Astrocyte (in vitro differentiated cells and primary cell): ENCODE measurements around the gene ZFPM1. TPM values are rescaled to one million over a fixed set of nuclear protein-coding genes. Genes with fewer than 3 reads are reported as not detected.
A peak's percentile ranks its signal among the peaks of the same experiment; 100 is the strongest.

Source experiments
- DNase-seq: peaks from one replicate; pipeline ENCODE4 v3.0.0-alpha.2; 2010; ENCODE audit warnings: low read depth
- FAIRE-seq: peaks from 2 replicates; lab custom pipeline; 2011; peaks lifted over from hg19 to GRCh38; lab: Jason Lieb, UNC
- H2AFZ ChIP-seq: 2 replicates; pipeline ENCODE4 v1.6.0; 2012; ENCODE audit warnings: low read depth, low read length, inconsistent platforms
- H3K27ac ChIP-seq: 2 replicates; pipeline ENCODE4 v1.5.1; 2011; ENCODE audit warnings: low read depth, low read length, inconsistent platforms
- H3K27me3 ChIP-seq: 2 replicates; pipeline ENCODE4 v1.6.0; 2011; ENCODE audit warnings: low read length, inconsistent platforms; ENCODE audit not compliant: insufficient read depth
- H3K36me3 ChIP-seq: 2 replicates; pipeline ENCODE4 v1.5.1; 2011; ENCODE audit warnings: low read length, inconsistent platforms; ENCODE audit not compliant: insufficient read depth
- H3K4me1 ChIP-seq: 2 replicates; pipeline ENCODE4 v1.5.1; 2011; ENCODE audit warnings: low read length, inconsistent platforms; ENCODE audit not compliant: insufficient read depth
- H3K4me2 ChIP-seq: 2 replicates; pipeline ENCODE4 v1.6.0; 2012; ENCODE audit warnings: low read length, inconsistent platforms
- H3K4me3 ChIP-seq: 2 replicates; pipeline ENCODE4 v1.5.1; 2011; ENCODE audit warnings: low read depth, mild to moderate bottlenecking, low read length, inconsistent platforms; ENCODE audit not compliant: insufficient read depth
- H3K79me2 ChIP-seq: 2 replicates; pipeline ENCODE4 v1.6.0; 2012; ENCODE audit warnings: mild to moderate bottlenecking, low read length, inconsistent platforms; ENCODE audit not compliant: insufficient read depth
- H3K9ac ChIP-seq: 2 replicates; pipeline ENCODE4 v1.6.0; 2012; ENCODE audit warnings: mild to moderate bottlenecking, low read length, inconsistent platforms
- H3K9me3 ChIP-seq: 2 replicates; pipeline ENCODE4 v1.5.1; 2012; ENCODE audit warnings: low read depth, mild to moderate bottlenecking, low read length, inconsistent platforms; ENCODE audit not compliant: insufficient read depth
- H4K20me1 ChIP-seq: 2 replicates; pipeline ENCODE4 v1.6.0; 2012; ENCODE audit warnings: low read length, inconsistent platforms; ENCODE audit not compliant: insufficient read depth
- H3K27ac Mint-ChIP-seq: one replicate; pipeline ENCODE4 v1.8.0; 2021; ENCODE audit warnings: mild to moderate bottlenecking, mixed read lengths; ENCODE audit not compliant: unreplicated experiment
- H3K27me3 Mint-ChIP-seq: one replicate; pipeline ENCODE4 v1.8.0; 2021; ENCODE audit warnings: low read depth, mixed read lengths; ENCODE audit not compliant: unreplicated experiment
- H3K36me3 Mint-ChIP-seq: one replicate; pipeline ENCODE4 v1.8.0; 2021; ENCODE audit warnings: low read depth, mixed read lengths; ENCODE audit not compliant: unreplicated experiment
- H3K4me1 Mint-ChIP-seq: one replicate; pipeline ENCODE4 v1.8.0; 2021; ENCODE audit warnings: low read depth, mixed read lengths; ENCODE audit not compliant: unreplicated experiment
- H3K4me3 Mint-ChIP-seq: one replicate; pipeline ENCODE4 v1.8.0; 2021; ENCODE audit warnings: mild to moderate bottlenecking, moderate library complexity, mixed read lengths; ENCODE audit not compliant: unreplicated experiment
- H3K9me3 Mint-ChIP-seq: one replicate; pipeline ENCODE4 v1.8.0; 2021; ENCODE audit warnings: mild to moderate bottlenecking, mixed read lengths; ENCODE audit not compliant: unreplicated experiment
- CTCF ChIP-seq: IDR thresholded peaks from 2 replicates; pipeline ENCODE4 v1.5.1; 2011; ENCODE audit warnings: low read depth, mild to moderate bottlenecking, inconsistent platforms, low read length, moderate library complexity; ENCODE audit not compliant: insufficient read depth
- EZH2 ChIP-seq: IDR thresholded peaks from 2 replicates; pipeline ENCODE4 v1.6.1; 2012; ENCODE audit warnings: mild to moderate bottlenecking, low read length, inconsistent platforms; ENCODE audit not compliant: insufficient read depth
- total RNA-seq: library from RNA; stranded (reverse); gene quantifications from 2 replicates; pipeline ENCODE4 v1.2.1, GENCODE V29; 2021

Gene ZFPM1
- total RNA-seq, 1 donor from 2014 or later = 8.6 TPM

- Histone ChIP-seq H3K4me1 (peaks cover 34% of the 10 kb centered on the region), H3K27ac (peak overlapping the region; percentile 52), H4K20me1 (peaks cover 36% of the 10 kb centered on the region), H3K27me3 (peaks cover 3% of the 10 kb centered on the region), H3K4me3 (peak overlapping the region; percentile 50), H2AFZ (peak overlapping the region; percentile 66), H3K9ac (peak overlapping the region; percentile 56), H3K36me3 (no peaks in the 10 kb centered on the region), H3K4me2 (peak overlapping the region; percentile 75), H3K9me3 (no peaks in the 10 kb centered on the region), H3K79me2 (peaks cover 19% of the 10 kb centered on the region)
- TF ChIP-seq CTCF = no peak
- no peak for TF ChIP-seq EZH2
- Mint-ChIP-seq H3K4me3 (peak overlapping the region; percentile 80), H3K27me3 (peaks cover 14% of the 10 kb centered on the region), H3K36me3 (no peaks in the 10 kb centered on the region), H3K27ac (peak overlapping the region; percentile 53), H3K9me3 (no peaks in the 10 kb centered on the region), H3K4me1 (peaks cover 4% of the 10 kb centered on the region)
- DNase-seq (peak; percentile 74), FAIRE-seq (no peak)
Measured at GRCh38 chr16:88452482-88453216, 431 bp upstream of the ZFPM1 start.

- no peak overlapping the region for H3K27ac ChIP-seq
- Mint-ChIP-seq H3K36me3 (no peaks in the 10 kb centered on the region), H3K27me3 (peaks cover 8% of the 10 kb centered on the region), H3K4me1 (peaks cover 4% of the 10 kb centered on the region), H3K9me3 (no peaks in the 10 kb centered on the region), H3K4me3 (peak overlapping the region; percentile 81), H3K27ac (no peak overlapping the region)
- no peak for FAIRE-seq
- no peaks in the 10 kb centered on the region for H3K27me3 ChIP-seq
- peak overlapping the region; percentile 99 for H3K4me2 ChIP-seq
- peak overlapping the region; percentile 59 for H3K4me3 ChIP-seq
- peak overlapping the region; percentile 76 for H3K9ac ChIP-seq
- no peaks in the 10 kb centered on the region for H3K9me3 ChIP-seq
- peaks cover 31% of the 10 kb centered on the region for H3K79me2 ChIP-seq
- no peak overlapping the region for H2AFZ ChIP-seq
- peaks cover 36% of the 10 kb centered on the region for H3K4me1 ChIP-seq
- DNase-seq = no peak
- H4K20me1 ChIP-seq = peaks cover 48% of the 10 kb centered on the region
- no peaks in the 10 kb centered on the region for H3K36me3 ChIP-seq
- TF ChIP-seq EZH2 = no peak
- TF ChIP-seq CTCF = no peak
Measured at GRCh38 chr16:88453611-88454522, 787 bp downstream of the ZFPM1 start.
